Esophagus (tissue), 2 donors: ENCODE data around the gene OTOR. TPM values are rescaled to one million over a fixed set of nuclear protein-coding genes. Genes with fewer than 3 reads are reported as not detected.
A peak's percentile ranks its signal among the peaks of the same experiment; 100 is the strongest.

Experiments used
- H3K27ac ChIP-seq, 2 donors: one replicate each; pipeline ENCODE4 v1.5.1; 2013; ENCODE audit warnings: low read depth in 2 of 2, mild to moderate bottlenecking in 2 of 2, inconsistent platforms in 1 of 2, low read length in 1 of 2, moderate library complexity in 1 of 2
- H3K27me3 ChIP-seq, 2 donors: one replicate each; pipeline ENCODE4 v1.6.1; 2013; ENCODE audit warnings: low read length in 2 of 2, control low read depth in 1 of 2, mild to moderate bottlenecking in 1 of 2; ENCODE audit not compliant: insufficient read depth in 2 of 2, control insufficient read depth in 1 of 2
- H3K36me3 ChIP-seq, 2 donors: one replicate each; pipeline ENCODE4 v1.6.1; 2013; ENCODE audit warnings: low read length in 1 of 2; ENCODE audit not compliant: control insufficient read depth in 2 of 2, insufficient read depth in 2 of 2
- H3K4me1 ChIP-seq, 2 donors: one replicate each; pipeline ENCODE4 v1.6.1; 2013; ENCODE audit warnings: low read length in 1 of 2; ENCODE audit not compliant: control insufficient read depth in 2 of 2, insufficient read depth in 2 of 2
- H3K4me3 ChIP-seq, 2 donors: one replicate each; pipeline ENCODE4 v1.5.1; 2013; ENCODE audit warnings: low read length in 2 of 2, mild to moderate bottlenecking in 2 of 2, low read depth in 1 of 2, moderate library complexity in 1 of 2
- H3K9me3 ChIP-seq, 2 donors: one replicate each; pipeline ENCODE4 v1.6.1; 2013; ENCODE audit warnings: mild to moderate bottlenecking in 2 of 2, low read depth in 1 of 2, low read length in 1 of 2, moderate library complexity in 1 of 2; ENCODE audit not compliant: control insufficient read depth in 2 of 2, insufficient read depth in 1 of 2
- WGBS, 2 donors: extraction: QIAGEN DNeasy Blood & Tissue Kit; methylation state at CpG; one replicate each; pipeline ENCODE4 v1.1.7; 2013; 5-methylcytosine and 5-hydroxymethylcytosine counted together
- polyA plus RNA-seq, 2 donors: library from polyadenylated mRNA; stranded (reverse); fragments of 200-250 nt; gene quantifications; one replicate each; pipeline ENCODE4 v1.2.3, GENCODE V29; 2013
- donor health status: healthy with polysubstance abuse.
- donor health status: Bipolar disorder and iron deficiency.

The OTOR gene
- polyA plus RNA-seq, 2 donors, result not detected

DNA sequence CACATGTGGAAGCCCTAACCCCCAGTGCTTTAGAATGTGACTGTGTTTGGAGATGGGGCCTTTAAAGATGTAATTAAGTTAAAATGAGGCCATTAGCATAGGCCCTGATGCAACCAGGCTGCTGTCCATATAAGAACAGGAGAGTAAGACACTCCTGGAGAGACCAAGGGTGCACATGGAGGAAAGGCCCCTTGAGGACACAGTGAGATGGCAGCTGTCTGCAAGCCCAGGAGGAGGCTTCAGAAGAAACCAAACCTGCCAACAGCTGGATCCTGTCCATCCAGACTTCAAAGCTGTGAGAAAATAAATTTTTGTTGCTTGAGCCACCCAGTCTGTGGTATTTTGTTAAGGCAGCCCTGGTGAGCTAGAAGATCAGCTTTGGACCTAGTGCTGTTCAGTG lies 35.1 kb upstream of the OTOR start:
- no peaks in the 10 kb centered on the region for H3K36me3 ChIP-seq
- no peaks in the 10 kb centered on the region for H3K4me1 ChIP-seq
- no peak overlapping the region for H3K27ac ChIP-seq
- no peak overlapping the region for H3K4me3 ChIP-seq
- H3K27me3 ChIP-seq, result peaks cover 0 to 3% of the 10 kb centered on the region in 2 donors
- no peaks in the 10 kb centered on the region for H3K9me3 ChIP-seq

DNA sequence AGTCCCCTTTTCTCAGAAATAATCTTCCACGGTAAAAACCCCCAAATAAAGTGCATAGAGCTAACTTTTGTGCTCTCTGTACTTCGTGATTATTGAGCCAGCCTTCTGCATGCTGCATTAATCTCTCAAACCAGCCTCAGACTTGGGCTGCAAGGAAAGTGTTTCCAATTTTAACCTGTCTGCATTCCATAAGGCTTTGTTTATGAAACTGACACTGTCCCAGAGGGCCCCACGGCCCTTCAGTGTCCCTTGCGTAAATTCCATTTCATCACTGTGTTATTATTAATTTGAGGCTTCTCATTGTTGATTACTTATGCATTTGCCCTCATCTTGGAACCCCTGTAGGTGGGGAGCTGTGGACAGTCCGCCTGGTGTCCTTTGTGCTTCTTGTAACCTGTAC lies 33.9 kb upstream of the OTOR start:
- Histone ChIP-seq H3K27ac (no peak overlapping the region), H3K36me3 (no peaks in the 10 kb centered on the region), H3K9me3 (no peaks in the 10 kb centered on the region), H3K4me3 (no peak overlapping the region), H3K4me1 (no peaks in the 10 kb centered on the region), H3K27me3 (peaks cover under 1 to 3% of the 10 kb centered on the region in 2 donors)
- WGBS, 2 donors, result 70 to 75% methylated on average over 5 of the region's 5 CpGs

DNA sequence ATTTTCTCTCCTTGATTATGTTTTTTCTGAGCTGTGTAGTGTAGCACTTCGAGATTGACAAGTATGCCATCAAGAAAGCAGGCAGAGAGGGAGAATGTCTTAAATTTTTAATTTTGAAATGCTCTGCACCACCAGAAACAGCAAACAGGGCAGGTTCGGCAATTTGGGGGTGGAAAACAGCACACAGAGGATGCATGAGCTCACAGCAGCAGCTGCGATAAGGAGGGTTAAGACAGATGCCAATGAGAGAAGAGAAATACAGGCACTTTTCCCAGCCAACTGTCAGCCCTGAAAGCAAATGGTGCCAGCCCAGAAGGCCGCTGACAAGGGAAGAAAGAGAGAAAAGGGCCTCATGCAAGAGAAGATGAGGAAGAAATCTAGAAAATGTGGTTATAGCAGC lies 33.4 kb upstream of the OTOR start:
- Histone ChIP-seq H3K9me3 (no peaks in the 10 kb centered on the region), H3K4me3 (no peak overlapping the region), H3K36me3 (no peaks in the 10 kb centered on the region), H3K4me1 (no peaks in the 10 kb centered on the region), H3K27ac (no peak overlapping the region), H3K27me3 (peaks cover 2 to 3% of the 10 kb centered on the region in 2 donors)
- WGBS, 2 donors, result 70 to 75% methylated on average over 4 of the region's 4 CpGs

DNA sequence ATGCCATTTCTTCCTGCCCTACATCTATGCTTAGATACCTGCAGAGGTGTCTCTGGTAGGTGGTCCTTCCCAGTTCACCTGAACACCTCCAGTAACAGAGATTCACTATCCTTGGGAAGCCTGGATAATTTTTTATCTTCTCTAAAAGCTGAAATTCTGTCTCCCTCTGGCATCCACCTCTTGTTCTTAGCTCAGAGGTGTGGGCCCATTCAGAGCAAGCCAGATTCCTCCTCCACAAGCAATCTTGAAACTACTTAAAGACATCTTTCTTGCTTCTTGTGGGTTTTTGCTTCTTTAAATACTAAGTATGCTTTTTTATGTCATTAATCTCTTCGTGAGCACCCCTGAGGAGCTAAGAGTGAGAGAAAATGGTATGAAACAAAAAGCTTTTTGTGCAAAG lies 28.7 kb upstream of the OTOR start:
- no peaks in the 10 kb centered on the region for H3K9me3 ChIP-seq
- peaks cover 2 to 3% of the 10 kb centered on the region in 2 donors for H3K27me3 ChIP-seq
- 66 to 69% methylated on average over 1 of the region's 1 CpG for WGBS, 2 donors
- no peaks in the 10 kb centered on the region for H3K36me3 ChIP-seq
- no peak overlapping the region for H3K4me3 ChIP-seq
- H3K27ac ChIP-seq, result no peak overlapping the region
- H3K4me1 ChIP-seq, result no peaks in the 10 kb centered on the region

DNA sequence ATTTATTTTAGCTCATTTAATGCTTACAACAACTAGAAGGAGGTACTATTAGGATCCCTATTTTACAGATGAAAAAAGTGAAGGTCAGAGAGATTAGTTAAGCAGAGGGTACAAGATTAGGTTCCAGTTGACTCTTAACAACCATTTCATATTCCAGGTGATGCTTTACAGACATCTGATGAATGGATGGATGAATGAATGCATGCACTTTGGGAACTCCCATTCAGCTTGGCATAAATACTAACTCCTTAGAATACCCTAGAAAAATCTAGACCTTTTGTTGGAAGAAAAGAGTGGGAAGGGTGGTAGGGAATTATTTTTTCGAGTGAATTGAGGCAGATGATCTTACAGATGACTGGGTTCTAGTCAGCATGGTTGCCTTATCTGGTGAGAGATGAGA lies 19.1 kb upstream of the OTOR start:
- WGBS, 2 donors, result 99 to 100% methylated on average over 1 of the region's 1 CpG
- Histone ChIP-seq H3K4me3 (no peak overlapping the region), H3K27ac (no peak overlapping the region), H3K9me3 (peaks cover 0 to 3% of the 10 kb centered on the region in 2 donors), H3K27me3 (no peaks in the 10 kb centered on the region), H3K4me1 (no peaks in the 10 kb centered on the region), H3K36me3 (peaks cover 0 to 7% of the 10 kb centered on the region in 2 donors)

DNA sequence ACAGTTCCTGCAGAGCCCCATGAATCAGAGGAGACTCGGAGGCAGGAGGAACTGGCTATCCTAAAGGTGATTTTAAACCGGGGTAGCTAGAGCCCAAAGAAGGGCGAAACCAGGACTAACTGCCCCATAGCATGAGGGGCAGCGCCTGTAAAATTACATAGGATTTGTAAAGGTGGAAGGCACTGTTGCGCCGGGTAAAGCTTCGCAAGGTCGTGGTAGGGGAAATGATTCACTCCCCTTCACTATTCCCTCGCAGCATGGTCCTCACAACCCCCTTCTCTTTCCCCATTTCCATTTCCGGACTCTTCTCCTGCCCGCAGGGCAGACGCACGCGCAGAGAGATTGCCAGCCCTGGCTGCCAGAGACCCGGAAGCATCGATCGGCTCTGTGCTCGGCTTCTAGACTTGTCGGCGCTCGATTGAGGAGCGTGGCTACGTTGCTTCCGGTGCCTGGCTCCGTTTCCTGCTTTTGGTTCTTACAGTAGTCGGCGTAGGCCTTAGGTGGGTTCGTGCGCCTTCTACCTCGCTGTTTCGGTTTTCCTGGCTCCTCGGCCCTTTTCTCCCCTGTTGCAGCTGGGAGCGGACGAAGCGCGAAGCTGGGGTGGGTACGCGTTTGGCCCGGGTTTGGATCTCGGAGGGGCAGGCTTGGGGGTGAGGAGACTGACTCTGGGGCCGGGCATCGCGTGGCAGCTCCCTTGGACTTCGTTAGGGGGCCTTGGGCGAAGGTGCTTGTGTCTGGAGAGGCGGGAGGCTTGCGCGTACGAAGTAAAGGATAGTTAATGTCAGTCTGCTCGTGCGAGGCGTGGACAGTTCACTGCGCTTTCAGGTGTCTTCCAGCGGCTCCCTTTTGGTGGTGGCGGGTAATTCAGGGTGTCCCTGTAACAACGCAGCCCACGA lies 18.3 kb upstream of the OTOR start, which contains the start of gene SNRPB2:
SNRPB2 (plus strand) TSS at position 462 of the 896 bp plus-strand sequence. CDS start 1,677 bp downstream, outside the sequence.
- Histone ChIP-seq H3K27ac (peak within 1 kb of the TSS; percentile 69 to 88), H3K4me3 (peak within 1 kb of the TSS; percentile 93 to 95), H3K36me3 (peaks cover 1 to 10% of the 10 kb centered on the region in 2 donors), H3K4me1 (no peaks in the 10 kb centered on the region), H3K27me3 (no peaks in the 10 kb centered on the region), H3K9me3 (peaks cover 0 to 3% of the 10 kb centered on the region in 2 donors)
- 4 to 5% methylated on average over 57 of the region's 57 CpGs for WGBS, 2 donors

DNA sequence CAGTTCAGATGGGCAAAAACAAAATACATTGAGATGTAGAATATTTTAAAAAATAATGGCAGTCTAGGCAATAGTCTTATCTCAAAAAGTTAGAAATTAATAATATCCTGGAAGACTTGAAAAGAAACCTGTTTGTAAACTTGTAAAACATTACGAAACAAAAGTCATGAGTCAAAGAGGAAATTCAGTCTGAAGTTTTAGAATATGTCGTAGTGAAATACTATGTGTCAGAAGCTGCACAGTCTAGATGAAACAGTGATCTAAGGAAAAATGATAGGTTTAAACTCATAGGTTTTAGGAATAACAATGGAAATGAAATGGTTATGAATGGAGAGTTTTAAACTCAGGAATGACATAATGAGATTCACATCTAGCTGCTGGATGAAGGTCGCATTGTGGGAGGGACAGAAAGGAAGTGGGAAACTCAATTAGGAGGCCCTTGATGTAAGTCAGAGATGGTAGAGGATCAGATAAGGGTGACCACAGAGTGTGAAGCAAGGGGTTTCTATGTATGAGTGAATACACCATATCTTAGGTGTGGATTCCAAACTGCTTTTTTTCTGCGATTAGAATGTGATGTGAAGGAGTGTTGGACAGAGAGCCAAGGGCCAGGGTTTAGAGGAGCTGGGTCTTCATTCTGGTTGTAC lies 15.5 kb upstream of the OTOR start:
- no peak overlapping the region for H3K4me3 ChIP-seq
- no peaks in the 10 kb centered on the region for H3K4me1 ChIP-seq
- H3K27ac ChIP-seq, result no peak overlapping the region
- WGBS, 2 donors, result 78 to 81% methylated on average over 4 of the region's 4 CpGs
- no peaks in the 10 kb centered on the region for H3K27me3 ChIP-seq
- H3K9me3 ChIP-seq, result no peaks in the 10 kb centered on the region
- peaks cover 3 to 15% of the 10 kb centered on the region in 2 donors for H3K36me3 ChIP-seq

DNA sequence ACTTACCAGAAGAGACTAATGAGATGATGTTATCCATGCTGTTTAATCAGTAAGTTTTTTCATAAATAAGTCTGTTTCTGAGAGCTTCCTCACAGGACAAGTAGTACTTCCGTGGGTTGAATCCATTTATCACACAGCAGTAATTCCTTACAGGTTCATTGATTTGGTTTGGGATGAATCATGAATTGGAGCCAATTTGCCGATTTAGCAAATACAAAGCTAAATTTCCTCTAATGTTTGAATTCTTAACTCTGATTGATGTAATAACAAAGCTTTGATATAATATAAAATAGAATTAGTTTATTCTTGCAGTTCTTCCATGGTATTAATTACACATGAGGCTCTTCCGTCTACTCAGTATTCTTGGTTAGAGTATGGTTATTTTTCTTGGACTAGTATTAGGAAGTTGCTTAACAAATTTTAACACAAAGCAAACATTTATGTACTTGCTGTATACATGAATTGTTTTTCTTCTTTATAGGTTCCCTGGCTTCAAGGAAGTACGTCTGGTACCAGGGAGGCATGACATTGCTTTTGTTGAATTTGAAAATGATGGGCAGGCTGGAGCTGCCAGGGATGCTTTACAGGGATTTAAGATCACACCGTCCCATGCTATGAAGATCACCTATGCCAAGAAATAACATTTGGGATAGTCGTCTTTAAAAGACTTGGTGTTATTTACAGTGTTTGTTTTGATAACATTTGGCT lies 7.6 kb upstream of the OTOR start:
- peaks cover 0 to 5% of the 10 kb centered on the region in 2 donors for H3K36me3 ChIP-seq
- no peak overlapping the region for H3K27ac ChIP-seq
- no peaks in the 10 kb centered on the region for H3K9me3 ChIP-seq
- no peak overlapping the region for H3K4me3 ChIP-seq
- no peaks in the 10 kb centered on the region for H3K4me1 ChIP-seq
- WGBS, 2 donors, result 86 to 87% methylated on average over 6 of the region's 6 CpGs
- no peaks in the 10 kb centered on the region for H3K27me3 ChIP-seq

DNA sequence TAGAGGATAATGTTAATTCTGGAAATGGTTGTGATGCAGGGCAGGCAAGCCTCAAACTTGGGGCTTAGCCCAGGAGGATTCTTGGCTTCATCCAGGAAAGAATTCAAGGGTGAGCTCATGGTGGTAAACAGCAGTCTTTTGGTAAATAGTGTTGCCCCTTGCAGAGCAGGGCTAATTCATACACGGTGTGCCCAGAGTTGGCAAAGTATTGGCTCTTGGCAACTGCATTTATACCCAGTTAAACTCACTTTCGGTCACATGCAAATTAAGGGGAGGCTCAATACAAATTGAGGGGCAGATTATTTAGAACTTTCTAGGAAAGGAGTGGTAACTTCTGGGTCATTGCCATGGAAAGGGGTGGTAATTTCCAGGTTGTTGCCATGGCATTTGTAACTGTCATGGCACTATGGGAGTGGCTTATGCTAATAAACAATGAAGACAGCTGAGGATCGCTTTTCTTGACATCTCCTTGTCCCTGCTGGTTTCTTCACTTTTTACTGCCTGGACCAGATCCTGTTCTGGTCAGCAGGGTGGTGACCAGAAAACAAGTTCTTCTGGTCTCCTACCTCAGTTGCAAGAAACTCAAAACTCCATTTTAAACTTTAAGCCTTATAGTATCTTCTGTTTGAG lies 3.9 kb upstream of the OTOR start:
- no peak overlapping the region for H3K27ac ChIP-seq
- H3K4me1 ChIP-seq, result no peaks in the 10 kb centered on the region
- H3K27me3 ChIP-seq, result no peaks in the 10 kb centered on the region
- peaks cover 0 to 2% of the 10 kb centered on the region in 2 donors for H3K36me3 ChIP-seq
- no peaks in the 10 kb centered on the region for H3K9me3 ChIP-seq
- H3K4me3 ChIP-seq, result no peak overlapping the region
- 68 to 72% methylated on average over 3 of the region's 3 CpGs for WGBS, 2 donors
